CD4-positive, alpha-beta T cell treated with Interferon gamma for 1 hour (primary cell): Measurements from ENCODE around the gene SH3TC1.

Source experiments
- DNase-seq: peaks from one replicate; pipeline ENCODE4 v3.0.0-alpha.2; 2020

The SH3TC1 gene

GRCh38 chr4:8164194-8164565, 34.9 kb upstream of the SH3TC1 start:
- no peak for DNase-seq

- no peak for DNase-seq
These were observed 34.4 kb upstream of the SH3TC1 start for GRCh38 chr4:8164687-8165086.

- DNase-seq = no peak
These were observed 33.7 kb upstream of the SH3TC1 start for GRCh38 chr4:8165374-8165896.

GRCh38 chr4:8167291-8167690, 31.8 kb upstream of the SH3TC1 start:
- DNase-seq = no peak

- peak; percentile 54 for DNase-seq
These were observed 31.3 kb upstream of the SH3TC1 start for GRCh38 chr4:8167815-8168214.

GRCh38 chr4:8168232-8168631, 30.9 kb upstream of the SH3TC1 start:
- DNase-seq = no peak

GRCh38 chr4:8168832-8169598, 30.1 kb upstream of the SH3TC1 start:
- no peak for DNase-seq

- no peak for DNase-seq
These were observed 29.3 kb upstream of the SH3TC1 start for GRCh38 chr4:8169763-8170162.

GRCh38 chr4:8170341-8170740, 28.7 kb upstream of the SH3TC1 start:
- DNase-seq = no peak

GRCh38 chr4:8171266-8171665, 27.8 kb upstream of the SH3TC1 start:
- no peak for DNase-seq

- DNase-seq = peak; percentile 49
These were observed 26.8 kb upstream of the SH3TC1 start for GRCh38 chr4:8171984-8172924.

- DNase-seq = no peak
These were observed 25.4 kb upstream of the SH3TC1 start for GRCh38 chr4:8173492-8174242.

- DNase-seq = no peak
These were observed 24.1 kb upstream of the SH3TC1 start for GRCh38 chr4:8174970-8175369.

GRCh38 chr4:8175686-8176085, 23.4 kb upstream of the SH3TC1 start:
- DNase-seq = no peak

- peak; percentile 54 for DNase-seq
These were observed 22.3 kb upstream of the SH3TC1 start for GRCh38 chr4:8176547-8177399.

GRCh38 chr4:8177552-8177951, 21.5 kb upstream of the SH3TC1 start:
- no peak for DNase-seq

- DNase-seq = no peak
These were observed 21.1 kb upstream of the SH3TC1 start for GRCh38 chr4:8177956-8178355.

- DNase-seq = no peak
These were observed 20.0 kb upstream of the SH3TC1 start for GRCh38 chr4:8179074-8179473.

- no peak for DNase-seq
These were observed 19.3 kb upstream of the SH3TC1 start for GRCh38 chr4:8179771-8180170.

GRCh38 chr4:8180310-8181093, 18.6 kb upstream of the SH3TC1 start:
- DNase-seq = no peak

GRCh38 chr4:8181119-8181518, 18.0 kb upstream of the SH3TC1 start:
- no peak for DNase-seq
